WTC11 (cell line): ENCODE data around the gene PINK1. TPM values are rescaled to one million over a fixed set of nuclear protein-coding genes. Genes with fewer than 3 reads are reported as not detected.

Experiments
- ATAC-seq: fragments of 200-7000 bp; cut with Tn5 transposase; 2 replicates; pipeline ENCODE4 v1.10.0; 2021; ENCODE audit warnings: mild to moderate bottlenecking, moderate library complexity
- CTCF ChIA-PET: fragments of 300-600 bp; sonication (Branson Sonifier 250); formaldehyde crosslinking; loops from one replicate; lab custom pipeline; 2021; ENCODE audit warnings: antibody characterized with exemption; lab: Charles Lee
- POLR2A ChIA-PET: fragments of 350-600 bp; sonication (Branson Sonifier 250); formaldehyde crosslinking; loops from one replicate; lab custom pipeline; 2021; ENCODE audit warnings: antibody characterized with exemption; lab: Charles Lee
- DNase-seq: peaks from one replicate; pipeline ENCODE4 v3.0.0; 2021; ENCODE audit warnings: low spot score
- H3K27ac Mint-ChIP-seq: 2 replicates; pipeline ENCODE4 v1.8.0; 2021; ENCODE audit warnings: mixed read lengths
- H3K27me3 Mint-ChIP-seq: 2 replicates; pipeline ENCODE4 v1.8.0; 2021; ENCODE audit warnings: low read depth, mild to moderate bottlenecking, moderate library complexity, mixed read lengths
- H3K36me3 Mint-ChIP-seq: 2 replicates; pipeline ENCODE4 v1.8.0; 2021; ENCODE audit warnings: mixed read lengths
- H3K4me1 Mint-ChIP-seq: 2 replicates; pipeline ENCODE4 v1.8.0; 2022; ENCODE audit warnings: mixed read lengths
- H3K4me3 Mint-ChIP-seq: 2 replicates; pipeline ENCODE4 v1.8.0; 2021; ENCODE audit warnings: mild to moderate bottlenecking, moderate library complexity, mixed read lengths
- H3K9me3 Mint-ChIP-seq: 2 replicates; pipeline ENCODE4 v1.8.0; 2021; ENCODE audit warnings: mixed read lengths
- ESRRA ChIP-seq: sonication (generic); formaldehyde crosslinking; IDR thresholded peaks from 2 replicates; pipeline ENCODE4 v1.8.1; 2022; ENCODE audit warnings: mild to moderate bottlenecking, missing genetic modification reagents, borderline replicate concordance
- IRF2 ChIP-seq: sonication (generic); formaldehyde crosslinking; IDR thresholded peaks from 2 replicates; pipeline ENCODE4 v1.8.0; 2022; ENCODE audit warnings: low read depth, missing genetic modification reagents, borderline replicate concordance
- KAT7 ChIP-seq: sonication (generic); formaldehyde crosslinking; IDR thresholded peaks from 2 replicates; pipeline ENCODE4 v1.8.1; 2023; ENCODE audit warnings: missing genetic modification reagents, mild to moderate bottlenecking, borderline replicate concordance
- NFATC4 ChIP-seq: fragments of 250-450 bp; sonication (Bioruptor Pico); IDR thresholded peaks from 2 replicates; pipeline ENCODE4 v1.9.0; 2021; ENCODE audit warnings: mild to moderate bottlenecking
- NFE2L1 ChIP-seq: sonication (generic); formaldehyde crosslinking; IDR thresholded peaks from 2 replicates; pipeline ENCODE4 v1.8.1; 2023; ENCODE audit warnings: missing genetic modification reagents
- PRRX2 ChIP-seq: fragments of 250-450 bp; sonication (Bioruptor Pico); IDR thresholded peaks from 2 replicates; pipeline ENCODE4 v1.8.0; 2021; ENCODE audit warnings: mild to moderate bottlenecking
- SMAD4 ChIP-seq: sonication (generic); formaldehyde crosslinking; IDR thresholded peaks from 2 replicates; pipeline ENCODE4 v1.8.0; 2022; ENCODE audit warnings: mild to moderate bottlenecking, missing genetic modification reagents
- TP53 ChIP-seq: sonication (generic); formaldehyde crosslinking; IDR thresholded peaks from 2 replicates; pipeline ENCODE4 v1.8.1; 2023; ENCODE audit warnings: mild to moderate bottlenecking, missing genetic modification reagents
- ZNF263 ChIP-seq: sonication (generic); formaldehyde crosslinking; IDR thresholded peaks from 2 replicates; pipeline ENCODE4 v1.8.1; 2022; ENCODE audit warnings: low read depth, mild to moderate bottlenecking, moderate library complexity, missing genetic modification reagents
- ZNF416 ChIP-seq: fragments of 250-450 bp; sonication (Bioruptor Pico); IDR thresholded peaks from 2 replicates; pipeline ENCODE4 v1.9.0; 2021; ENCODE audit warnings: mild to moderate bottlenecking, inconsistent platforms
- total RNA-seq: library from RNA; stranded (reverse); gene quantifications from 3 replicates; pipeline ENCODE4 v1.2.3, GENCODE V29; 2021
- TF ChIP-seq, protein P1 (sequence below): fragments of 250-450 bp; sonication (Bioruptor Pico); IDR thresholded peaks from 2 replicates; pipeline ENCODE4 v1.9.0; 2021; ENCODE audit warnings: mild to moderate bottlenecking
- TF ChIP-seq, protein P2 (sequence below): sonication (generic); formaldehyde crosslinking; IDR thresholded peaks from 2 replicates; pipeline ENCODE4 v1.8.1; 2022; ENCODE audit warnings: low read depth, mild to moderate bottlenecking, moderate library complexity, missing genetic modification reagents, borderline replicate concordance
- TF ChIP-seq, protein P3 (sequence below): fragments of 250-450 bp; sonication (Bioruptor Pico); IDR thresholded peaks from 2 replicates; pipeline ENCODE4 v1.9.0; 2021; ENCODE audit warnings: moderate library complexity, mild to moderate bottlenecking, inconsistent platforms, borderline replicate concordance
- TF ChIP-seq, protein P4 (sequence below): fragments of 250-450 bp; sonication (Bioruptor Pico); conservative IDR thresholded peaks from 2 replicates; pipeline ENCODE4 v1.9.0; 2021; ENCODE audit warnings: mild to moderate bottlenecking
- TF ChIP-seq, protein P5 (sequence below): sonication (generic); formaldehyde crosslinking; IDR thresholded peaks from 2 replicates; pipeline ENCODE4 v1.8.0; 2022; ENCODE audit warnings: missing genetic modification reagents
- TF ChIP-seq, protein P6 (sequence below): sonication (generic); formaldehyde crosslinking; IDR thresholded peaks from 2 replicates; pipeline ENCODE4 v1.8.0; 2022; ENCODE audit warnings: mild to moderate bottlenecking, missing genetic modification reagents
- TF ChIP-seq, protein P7 (sequence below): sonication (generic); formaldehyde crosslinking; IDR thresholded peaks from 2 replicates; pipeline ENCODE4 v1.8.1; 2022; ENCODE audit warnings: mild to moderate bottlenecking, missing genetic modification reagents, moderate library complexity, borderline replicate concordance
- TF ChIP-seq, protein P8 (sequence below): sonication (generic); formaldehyde crosslinking; IDR thresholded peaks from 2 replicates; pipeline ENCODE4 v1.8.1; 2023; ENCODE audit warnings: mild to moderate bottlenecking, moderate library complexity, missing genetic modification reagents

PINK1 gene
- total RNA-seq, 1 experiment from 2014 or later, result 47.7 TPM

DNA sequence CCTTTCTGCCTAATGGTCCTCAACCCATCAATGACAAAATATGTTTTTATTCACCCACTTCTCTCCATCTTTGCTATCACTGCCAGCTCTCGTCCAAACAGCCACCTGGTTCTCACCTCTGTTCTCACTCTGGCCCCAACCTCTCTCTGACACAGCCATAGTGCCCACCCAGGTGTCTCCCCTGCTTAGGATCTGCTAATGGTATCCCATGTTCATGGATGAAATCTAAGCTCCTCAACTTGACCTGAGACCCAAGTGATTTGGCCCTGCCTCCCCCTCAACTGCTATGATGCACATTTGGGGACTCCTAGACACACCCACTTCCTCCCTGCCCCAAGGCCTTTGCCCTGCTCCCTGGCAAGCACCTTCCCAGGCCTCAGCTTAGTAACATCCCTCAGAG, 58.6 kb downstream of the PINK1 start:
- no peak overlapping the region for H3K4me3 Mint-ChIP-seq
- H3K4me1 Mint-ChIP-seq, result peaks cover 5% of the 10 kb centered on the region
- CTCF ChIA-PET, result no interaction called here
- ATAC-seq, result no peak
- no peak for TF ChIP-seq ESRRA (CRISPR knock-in tag)
- TF ChIP-seq, protein P1, sequence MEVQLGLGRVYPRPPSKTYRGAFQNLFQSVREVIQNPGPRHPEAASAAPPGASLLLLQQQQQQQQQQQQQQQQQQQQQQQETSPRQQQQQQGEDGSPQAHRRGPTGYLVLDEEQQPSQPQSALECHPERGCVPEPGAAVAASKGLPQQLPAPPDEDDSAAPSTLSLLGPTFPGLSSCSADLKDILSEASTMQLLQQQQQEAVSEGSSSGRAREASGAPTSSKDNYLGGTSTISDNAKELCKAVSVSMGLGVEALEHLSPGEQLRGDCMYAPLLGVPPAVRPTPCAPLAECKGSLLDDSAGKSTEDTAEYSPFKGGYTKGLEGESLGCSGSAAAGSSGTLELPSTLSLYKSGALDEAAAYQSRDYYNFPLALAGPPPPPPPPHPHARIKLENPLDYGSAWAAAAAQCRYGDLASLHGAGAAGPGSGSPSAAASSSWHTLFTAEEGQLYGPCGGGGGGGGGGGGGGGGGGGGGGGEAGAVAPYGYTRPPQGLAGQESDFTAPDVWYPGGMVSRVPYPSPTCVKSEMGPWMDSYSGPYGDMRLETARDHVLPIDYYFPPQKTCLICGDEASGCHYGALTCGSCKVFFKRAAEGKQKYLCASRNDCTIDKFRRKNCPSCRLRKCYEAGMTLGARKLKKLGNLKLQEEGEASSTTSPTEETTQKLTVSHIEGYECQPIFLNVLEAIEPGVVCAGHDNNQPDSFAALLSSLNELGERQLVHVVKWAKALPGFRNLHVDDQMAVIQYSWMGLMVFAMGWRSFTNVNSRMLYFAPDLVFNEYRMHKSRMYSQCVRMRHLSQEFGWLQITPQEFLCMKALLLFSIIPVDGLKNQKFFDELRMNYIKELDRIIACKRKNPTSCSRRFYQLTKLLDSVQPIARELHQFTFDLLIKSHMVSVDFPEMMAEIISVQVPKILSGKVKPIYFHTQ, result no peak
- TF ChIP-seq, all 79 proteins: peak for 0
- Mint-ChIP-seq H3K9me3 (no peaks in the 10 kb centered on the region), H3K27ac (no peak overlapping the region), H3K27me3 (peaks cover 2% of the 10 kb centered on the region), H3K36me3 (no peaks in the 10 kb centered on the region)
- DNase-seq, result no peak
- POLR2A ChIA-PET, result no interaction called here

DNA sequence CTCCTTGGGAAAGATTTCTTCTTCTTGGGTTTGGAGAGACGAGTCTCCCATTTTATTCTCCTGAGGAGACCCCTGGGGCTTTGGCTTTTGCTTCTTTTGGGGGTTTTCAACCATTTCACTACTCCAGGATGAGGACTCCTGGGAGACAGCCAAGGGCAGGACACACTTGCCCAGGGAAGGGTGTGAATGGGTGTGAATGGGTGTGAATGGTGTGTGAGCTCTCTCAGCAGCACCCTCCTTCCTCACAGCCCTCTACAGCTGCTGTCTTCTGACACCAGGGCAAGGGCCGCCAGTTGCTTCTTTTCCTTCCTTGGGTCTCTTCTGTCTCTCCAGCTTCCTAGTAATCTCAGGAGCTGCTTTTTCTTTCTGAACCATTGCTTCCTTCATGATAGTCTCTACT, 60.4 kb downstream of the PINK1 start:
- no peak for TF ChIP-seq NFATC4 (CRISPR knock-in tag)
- no peak for TF ChIP-seq TP53 (CRISPR knock-in tag)
- TF ChIP-seq, protein P2, sequence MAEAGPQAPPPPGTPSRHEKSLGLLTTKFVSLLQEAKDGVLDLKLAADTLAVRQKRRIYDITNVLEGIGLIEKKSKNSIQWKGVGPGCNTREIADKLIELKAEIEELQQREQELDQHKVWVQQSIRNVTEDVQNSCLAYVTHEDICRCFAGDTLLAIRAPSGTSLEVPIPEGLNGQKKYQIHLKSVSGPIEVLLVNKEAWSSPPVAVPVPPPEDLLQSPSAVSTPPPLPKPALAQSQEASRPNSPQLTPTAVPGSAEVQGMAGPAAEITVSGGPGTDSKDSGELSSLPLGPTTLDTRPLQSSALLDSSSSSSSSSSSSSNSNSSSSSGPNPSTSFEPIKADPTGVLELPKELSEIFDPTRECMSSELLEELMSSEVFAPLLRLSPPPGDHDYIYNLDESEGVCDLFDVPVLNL (CRISPR knock-in tag), result no peak
- TF ChIP-seq, protein P3, sequence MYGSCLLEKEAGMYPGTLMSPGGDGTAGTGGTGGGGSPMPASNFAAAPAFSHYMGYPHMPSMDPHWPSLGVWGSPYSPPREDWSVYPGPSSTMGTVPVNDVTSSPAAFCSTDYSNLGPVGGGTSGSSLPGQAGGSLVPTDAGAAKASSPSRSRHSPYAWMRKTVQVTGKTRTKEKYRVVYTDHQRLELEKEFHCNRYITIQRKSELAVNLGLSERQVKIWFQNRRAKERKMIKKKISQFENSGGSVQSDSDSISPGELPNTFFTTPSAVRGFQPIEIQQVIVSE, result no peak
- TF ChIP-seq, protein P4, sequence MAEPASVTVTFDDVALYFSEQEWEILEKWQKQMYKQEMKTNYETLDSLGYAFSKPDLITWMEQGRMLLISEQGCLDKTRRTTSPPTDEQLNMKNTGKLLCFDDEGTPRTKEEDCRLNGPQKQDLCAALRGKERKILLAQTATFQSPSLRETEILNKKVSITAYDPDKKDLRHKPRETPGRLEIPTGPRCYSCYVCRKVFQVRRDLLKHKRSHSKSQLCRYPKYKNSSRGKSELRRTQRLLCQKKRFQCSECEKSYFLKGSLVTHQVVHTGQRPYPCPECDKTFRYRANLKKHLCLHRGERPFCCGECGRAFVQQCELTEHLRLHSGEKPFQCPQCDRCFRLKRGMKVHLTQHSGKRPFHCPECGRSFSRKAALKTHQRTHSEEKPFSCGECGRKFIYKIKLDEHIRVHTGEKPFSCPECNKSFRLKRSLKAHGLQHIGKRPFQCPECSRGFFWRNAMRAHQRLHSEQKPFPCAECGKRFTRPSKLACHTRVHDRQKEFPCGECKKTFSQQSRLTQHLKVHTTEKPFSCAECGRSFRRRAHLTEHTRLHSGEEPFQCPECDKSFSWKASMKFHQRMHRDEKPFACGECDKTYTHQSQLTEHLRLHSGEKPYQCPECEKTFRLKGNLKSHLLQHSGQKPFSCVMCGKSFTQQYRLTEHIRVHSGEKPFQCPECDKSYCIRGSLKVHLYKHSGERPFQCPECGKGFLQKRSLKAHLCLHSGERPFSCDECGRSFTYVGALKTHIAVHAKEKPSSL, result no peak
- CTCF ChIA-PET, result interaction anchor here (0.6 to 1.8 kb wide), 4 partner anchors 9 to 118 kb away, joined by 3 to 5 read pairs (median 4); no protein-coding TSS in a partner anchor
- DNase-seq (no peak), ATAC-seq (no peak)
- Mint-ChIP-seq H3K4me1 (peaks cover 11% of the 10 kb centered on the region), H3K36me3 (no peaks in the 10 kb centered on the region), H3K4me3 (no peak overlapping the region), H3K27me3 (peaks cover 2% of the 10 kb centered on the region), H3K27ac (no peak overlapping the region), H3K9me3 (no peaks in the 10 kb centered on the region)
- POLR2A ChIA-PET, result interaction anchor here (0.6 kb wide), 1 partner anchor 486 kb away, joined by 3 read pairs; no protein-coding TSS in a partner anchor

DNA sequence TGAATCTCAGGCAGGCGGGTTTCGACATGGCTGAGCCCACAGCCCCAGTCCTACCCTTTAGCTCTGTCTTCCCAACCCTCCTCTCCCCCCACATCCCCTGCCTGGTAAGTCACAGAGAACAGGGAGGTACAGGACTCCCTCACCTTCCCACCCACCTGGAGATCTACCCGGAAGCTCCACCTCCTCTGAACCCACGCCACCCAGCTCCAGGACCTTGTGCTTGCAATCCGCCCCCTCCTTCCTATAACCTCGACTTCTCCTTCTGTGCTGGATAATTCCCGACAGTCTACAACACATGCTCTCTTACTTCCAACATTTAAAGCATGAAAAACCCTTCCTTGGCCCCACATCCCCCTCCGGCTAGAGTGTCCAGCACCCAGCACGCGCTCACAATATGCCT, 62.3 kb downstream of the PINK1 start:
- Mint-ChIP-seq H3K36me3 (no peaks in the 10 kb centered on the region), H3K4me1 (peaks cover 11% of the 10 kb centered on the region), H3K27ac (no peak overlapping the region), H3K4me3 (no peak overlapping the region; the same call in 1 of the 2 replicates), H3K9me3 (no peaks in the 10 kb centered on the region), H3K27me3 (peaks cover 2% of the 10 kb centered on the region)
- POLR2A ChIA-PET, result no interaction called here
- no peak for DNase-seq
- no peak for ATAC-seq
- CTCF ChIA-PET, result interaction anchor here (0.7 to 2.9 kb wide), 4 partner anchors 22 to 500 kb away, joined by 3 to 124 read pairs (median 20); partner anchors contain the start of genes HP1BP3, KIF17 and SH2D5
- TF ChIP-seq, protein P5, sequence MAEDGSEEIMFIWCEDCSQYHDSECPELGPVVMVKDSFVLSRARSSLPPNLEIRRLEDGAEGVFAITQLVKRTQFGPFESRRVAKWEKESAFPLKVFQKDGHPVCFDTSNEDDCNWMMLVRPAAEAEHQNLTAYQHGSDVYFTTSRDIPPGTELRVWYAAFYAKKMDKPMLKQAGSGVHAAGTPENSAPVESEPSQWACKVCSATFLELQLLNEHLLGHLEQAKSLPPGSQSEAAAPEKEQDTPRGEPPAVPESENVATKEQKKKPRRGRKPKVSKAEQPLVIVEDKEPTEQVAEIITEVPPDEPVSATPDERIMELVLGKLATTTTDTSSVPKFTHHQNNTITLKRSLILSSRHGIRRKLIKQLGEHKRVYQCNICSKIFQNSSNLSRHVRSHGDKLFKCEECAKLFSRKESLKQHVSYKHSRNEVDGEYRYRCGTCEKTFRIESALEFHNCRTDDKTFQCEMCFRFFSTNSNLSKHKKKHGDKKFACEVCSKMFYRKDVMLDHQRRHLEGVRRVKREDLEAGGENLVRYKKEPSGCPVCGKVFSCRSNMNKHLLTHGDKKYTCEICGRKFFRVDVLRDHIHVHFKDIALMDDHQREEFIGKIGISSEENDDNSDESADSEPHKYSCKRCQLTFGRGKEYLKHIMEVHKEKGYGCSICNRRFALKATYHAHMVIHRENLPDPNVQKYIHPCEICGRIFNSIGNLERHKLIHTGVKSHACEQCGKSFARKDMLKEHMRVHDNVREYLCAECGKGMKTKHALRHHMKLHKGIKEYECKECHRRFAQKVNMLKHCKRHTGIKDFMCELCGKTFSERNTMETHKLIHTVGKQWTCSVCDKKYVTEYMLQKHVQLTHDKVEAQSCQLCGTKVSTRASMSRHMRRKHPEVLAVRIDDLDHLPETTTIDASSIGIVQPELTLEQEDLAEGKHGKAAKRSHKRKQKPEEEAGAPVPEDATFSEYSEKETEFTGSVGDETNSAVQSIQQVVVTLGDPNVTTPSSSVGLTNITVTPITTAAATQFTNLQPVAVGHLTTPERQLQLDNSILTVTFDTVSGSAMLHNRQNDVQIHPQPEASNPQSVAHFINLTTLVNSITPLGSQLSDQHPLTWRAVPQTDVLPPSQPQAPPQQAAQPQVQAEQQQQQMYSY (CRISPR knock-in tag), result no peak
- TF ChIP-seq IRF2 (CRISPR knock-in tag) (no peak), NFE2L1 (no peak), SMAD4 (no peak), PRRX2 (CRISPR knock-in tag) (no peak), KAT7 (CRISPR knock-in tag) (no peak), ZNF416 (no peak), TP53 (CRISPR knock-in tag) (no peak), ZNF263 (CRISPR knock-in tag) (no peak)
- TF ChIP-seq, protein P6, sequence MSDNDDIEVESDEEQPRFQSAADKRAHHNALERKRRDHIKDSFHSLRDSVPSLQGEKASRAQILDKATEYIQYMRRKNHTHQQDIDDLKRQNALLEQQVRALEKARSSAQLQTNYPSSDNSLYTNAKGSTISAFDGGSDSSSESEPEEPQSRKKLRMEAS, result no peak
- TF ChIP-seq, protein P7, sequence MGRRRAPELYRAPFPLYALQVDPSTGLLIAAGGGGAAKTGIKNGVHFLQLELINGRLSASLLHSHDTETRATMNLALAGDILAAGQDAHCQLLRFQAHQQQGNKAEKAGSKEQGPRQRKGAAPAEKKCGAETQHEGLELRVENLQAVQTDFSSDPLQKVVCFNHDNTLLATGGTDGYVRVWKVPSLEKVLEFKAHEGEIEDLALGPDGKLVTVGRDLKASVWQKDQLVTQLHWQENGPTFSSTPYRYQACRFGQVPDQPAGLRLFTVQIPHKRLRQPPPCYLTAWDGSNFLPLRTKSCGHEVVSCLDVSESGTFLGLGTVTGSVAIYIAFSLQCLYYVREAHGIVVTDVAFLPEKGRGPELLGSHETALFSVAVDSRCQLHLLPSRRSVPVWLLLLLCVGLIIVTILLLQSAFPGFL (CRISPR knock-in tag), result no peak
- TF ChIP-seq, protein P8, sequence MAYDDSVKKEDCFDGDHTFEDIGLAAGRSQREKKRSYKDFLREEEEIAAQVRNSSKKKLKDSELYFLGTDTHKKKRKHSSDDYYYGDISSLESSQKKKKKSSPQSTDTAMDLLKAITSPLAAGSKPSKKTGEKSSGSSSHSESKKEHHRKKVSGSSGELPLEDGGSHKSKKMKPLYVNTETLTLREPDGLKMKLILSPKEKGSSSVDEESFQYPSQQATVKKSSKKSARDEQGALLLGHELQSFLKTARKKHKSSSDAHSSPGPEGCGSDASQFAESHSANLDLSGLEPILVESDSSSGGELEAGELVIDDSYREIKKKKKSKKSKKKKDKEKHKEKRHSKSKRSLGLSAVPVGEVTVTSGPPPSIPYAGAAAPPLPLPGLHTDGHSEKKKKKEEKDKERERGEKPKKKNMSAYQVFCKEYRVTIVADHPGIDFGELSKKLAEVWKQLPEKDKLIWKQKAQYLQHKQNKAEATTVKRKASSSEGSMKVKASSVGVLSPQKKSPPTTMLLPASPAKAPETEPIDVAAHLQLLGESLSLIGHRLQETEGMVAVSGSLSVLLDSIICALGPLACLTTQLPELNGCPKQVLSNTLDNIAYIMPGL, result no peak
